COLO668 (cell line): ENCODE results near the gene PLEKHM3.
A peak's percentile ranks its signal among the peaks of the same experiment; 100 is the strongest.
"Not testable (repeated sequence)": the region's sequence is repeated elsewhere in the genome, so short reads cannot be mapped to it uniquely, and the experiment has no call there.

ENCODE experiments used
- DNase-seq: peaks from one replicate; lab custom pipeline; 2025; ENCODE audit not compliant: unreplicated experiment; lab: John Stamatoyannopoulos, UW

Gene PLEKHM3

DNA sequence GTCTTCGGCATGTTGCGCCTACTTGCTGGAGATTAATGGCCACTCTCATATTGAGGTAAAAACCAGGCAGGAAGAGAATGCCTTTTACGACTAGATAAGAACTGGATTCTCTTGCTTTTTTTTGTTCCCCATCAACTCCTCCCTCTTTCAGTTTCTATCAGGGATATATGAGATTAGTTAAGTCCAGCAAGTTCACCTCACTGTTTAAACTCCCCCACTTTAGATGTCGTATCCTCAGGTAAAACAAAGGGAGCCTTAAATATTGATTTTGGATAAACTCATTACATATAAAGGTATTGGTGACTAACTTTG is 98.4 kb downstream of the PLEKHM3 start:
- no peak for DNase-seq

GRCh38 chr2:207926133-207926988 is 99.0 kb downstream of the PLEKHM3 start:
- DNase-seq: peak; percentile 24

GRCh38 chr2:207925601-207926000 is 99.7 kb downstream of the PLEKHM3 start:
- DNase-seq: no peak

GRCh38 chr2:207921606-207922005 is 103.7 kb downstream of the PLEKHM3 start:
- DNase-seq: no peak

- no peak for DNase-seq
These were observed 104.6 kb downstream of the PLEKHM3 start for GRCh38 chr2:207920721-207921120.

DNA sequence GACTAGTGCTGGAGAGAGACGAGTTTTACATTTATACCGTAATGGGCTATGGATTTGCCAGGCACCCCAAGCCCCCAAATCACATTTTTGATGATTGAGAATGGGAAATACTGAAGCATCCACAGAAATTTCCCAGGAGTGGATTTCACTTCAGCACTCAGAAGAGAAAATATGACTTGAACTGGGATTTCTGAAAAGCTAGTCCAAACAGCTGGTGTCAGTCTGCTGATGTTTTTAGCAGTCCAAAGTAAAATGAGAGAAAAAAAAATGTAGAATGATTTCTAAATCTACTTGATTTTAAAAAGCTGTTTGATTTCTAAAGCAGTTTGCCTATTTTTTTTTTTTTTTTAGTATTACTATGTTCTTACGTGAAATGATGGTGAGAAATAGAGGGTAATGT is 105.0 kb downstream of the PLEKHM3 start:
- DNase-seq: no peak

- no peak for DNase-seq
These were observed 106.0 kb downstream of the PLEKHM3 start for GRCh38 chr2:207919164-207919919.

GRCh38 chr2:207914716-207915115 is 110.6 kb downstream of the PLEKHM3 start:
- DNase-seq: no peak

- no peak for DNase-seq
These were observed 111.5 kb downstream of the PLEKHM3 start for GRCh38 chr2:207913772-207914358.

GRCh38 chr2:207911856-207912255 is 113.5 kb downstream of the PLEKHM3 start:
- no peak for DNase-seq

DNA sequence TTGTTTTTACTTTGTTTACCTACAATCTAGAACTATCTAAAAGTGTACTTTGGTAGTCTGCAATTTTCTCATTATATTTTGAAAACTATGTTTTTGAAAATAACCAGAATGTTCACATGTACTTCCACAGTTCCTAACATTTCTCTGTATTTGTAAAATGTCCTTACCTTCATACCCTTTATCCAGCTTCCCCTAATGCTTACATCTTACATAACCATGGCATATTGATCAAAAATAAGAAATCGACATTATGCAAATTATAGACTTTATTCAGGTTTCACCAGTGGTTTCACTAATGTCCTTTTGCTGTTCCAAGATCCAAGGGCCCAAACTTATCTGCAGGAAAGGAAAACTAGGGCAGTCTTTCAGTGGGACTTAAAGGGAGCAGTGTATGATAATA is 114.1 kb downstream of the PLEKHM3 start:
- DNase-seq: no peak

GRCh38 chr2:207906495-207906894 is 118.8 kb downstream of the PLEKHM3 start:
- not testable (repeated sequence) for DNase-seq

DNA sequence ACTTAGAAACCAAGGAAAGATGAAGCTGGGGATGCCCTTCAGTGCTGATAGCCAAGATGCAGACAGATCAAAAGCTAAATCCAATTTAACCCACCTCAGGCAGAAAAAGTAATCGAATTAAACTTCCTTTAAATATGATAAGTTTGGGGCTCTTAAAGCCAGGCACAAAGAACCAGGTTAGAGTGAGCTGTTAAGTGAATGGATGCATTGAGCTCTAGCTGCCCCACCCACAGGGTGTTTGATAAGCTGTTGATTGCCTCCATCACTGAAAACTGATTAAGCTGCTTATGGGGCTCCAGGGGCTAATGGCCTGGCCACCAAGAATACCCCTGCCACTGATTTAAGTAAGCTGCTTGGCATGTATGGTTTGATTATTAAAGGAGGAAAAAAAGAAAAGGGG is 119.8 kb downstream of the PLEKHM3 start:
- no peak for DNase-seq

DNA sequence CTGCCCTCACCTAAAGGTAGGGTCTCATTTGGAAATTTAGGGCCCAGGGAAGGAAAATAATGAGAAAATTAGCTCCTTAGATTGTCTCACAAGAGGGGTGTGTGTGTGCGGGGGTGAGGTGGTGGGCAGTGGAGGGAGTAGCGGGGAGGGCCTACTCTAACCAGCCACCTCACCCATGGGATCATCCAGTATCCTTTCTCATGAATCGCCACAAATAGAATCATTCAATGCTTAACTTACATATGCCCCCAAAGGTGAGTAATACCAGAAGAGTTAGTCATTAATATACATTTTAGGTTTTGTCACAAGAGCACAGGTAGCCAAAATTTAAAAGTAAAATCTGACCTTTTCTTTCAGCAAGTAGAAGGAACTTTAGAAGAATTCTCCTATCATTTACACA is 122.1 kb downstream of the PLEKHM3 start:
- no peak for DNase-seq

DNA sequence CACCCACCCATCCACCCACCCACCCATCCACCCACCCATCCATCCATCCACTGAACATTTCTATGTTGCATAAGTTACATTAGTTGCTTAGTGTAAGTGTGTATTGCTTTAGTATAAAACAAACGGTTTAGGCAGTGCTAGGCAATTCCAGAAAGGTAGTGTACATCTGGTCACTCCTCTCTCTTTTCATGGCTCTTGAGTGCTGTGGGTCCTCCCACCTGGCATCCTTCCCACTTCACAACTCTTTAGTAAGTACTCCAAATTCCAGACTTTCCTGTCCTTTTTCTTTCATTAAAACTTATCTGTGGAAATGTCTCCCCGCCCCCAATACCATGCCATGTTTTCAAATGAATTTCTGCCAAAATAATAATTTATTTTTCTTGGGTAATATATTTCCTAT is 122.5 kb downstream of the PLEKHM3 start:
- no peak for DNase-seq

DNA sequence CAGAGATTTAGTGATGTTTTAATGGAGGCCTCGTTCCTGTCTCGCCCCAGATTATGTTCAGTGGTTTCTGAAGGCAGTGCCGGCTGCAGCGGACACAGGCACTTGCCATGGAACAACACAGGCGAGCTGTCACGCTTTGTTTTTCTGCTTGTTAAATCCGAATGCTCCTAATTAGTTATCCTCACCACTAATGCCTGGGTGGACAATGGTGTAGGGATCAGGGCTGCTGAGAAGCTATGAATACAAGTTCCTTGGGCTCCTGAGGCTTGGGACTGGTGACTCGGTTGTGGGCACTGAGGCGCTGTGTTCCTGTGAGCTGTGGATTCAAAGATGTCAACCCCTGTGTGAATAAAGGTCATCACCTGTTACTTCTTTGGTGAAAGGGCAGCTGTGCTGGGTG is 123.5 kb downstream of the PLEKHM3 start:
- DNase-seq: no peak

DNA sequence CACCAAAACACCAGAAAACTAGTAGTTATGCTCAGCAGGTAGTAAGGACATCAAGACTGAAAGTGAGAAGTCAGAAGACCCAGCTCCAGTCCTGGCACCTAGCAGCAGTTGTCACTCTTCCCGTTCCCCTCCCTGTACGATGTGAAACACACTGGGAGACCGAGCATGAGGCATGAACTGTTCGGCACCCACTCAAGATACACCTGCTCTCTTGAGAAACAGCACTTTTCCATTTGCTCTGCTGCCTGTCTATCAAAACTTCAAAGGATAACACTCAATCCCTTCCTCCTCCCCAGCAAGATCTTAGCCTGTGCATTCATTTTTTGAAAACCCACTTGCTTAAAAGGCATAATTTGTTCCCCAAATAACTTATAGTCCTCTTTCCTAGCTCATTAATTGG is 123.9 kb downstream of the PLEKHM3 start:
- no peak for DNase-seq

DNA sequence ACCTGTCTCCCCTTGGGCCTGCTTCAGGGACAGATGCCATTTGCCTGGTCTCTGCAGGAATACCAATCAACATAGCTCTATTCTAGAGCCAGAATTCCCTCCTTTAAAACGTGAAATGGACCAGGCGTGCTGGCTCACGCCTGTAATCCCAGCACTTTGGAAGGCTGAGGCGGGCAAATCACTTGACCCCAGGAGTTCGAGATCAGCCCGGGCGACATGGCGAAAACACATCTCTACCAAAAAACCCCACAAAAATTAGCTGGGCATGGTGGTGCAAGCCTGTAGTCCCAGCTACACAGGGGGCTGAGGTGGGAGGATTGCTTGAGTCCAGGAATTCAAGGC is 127.0 kb downstream of the PLEKHM3 start:
- no peak for DNase-seq

DNA sequence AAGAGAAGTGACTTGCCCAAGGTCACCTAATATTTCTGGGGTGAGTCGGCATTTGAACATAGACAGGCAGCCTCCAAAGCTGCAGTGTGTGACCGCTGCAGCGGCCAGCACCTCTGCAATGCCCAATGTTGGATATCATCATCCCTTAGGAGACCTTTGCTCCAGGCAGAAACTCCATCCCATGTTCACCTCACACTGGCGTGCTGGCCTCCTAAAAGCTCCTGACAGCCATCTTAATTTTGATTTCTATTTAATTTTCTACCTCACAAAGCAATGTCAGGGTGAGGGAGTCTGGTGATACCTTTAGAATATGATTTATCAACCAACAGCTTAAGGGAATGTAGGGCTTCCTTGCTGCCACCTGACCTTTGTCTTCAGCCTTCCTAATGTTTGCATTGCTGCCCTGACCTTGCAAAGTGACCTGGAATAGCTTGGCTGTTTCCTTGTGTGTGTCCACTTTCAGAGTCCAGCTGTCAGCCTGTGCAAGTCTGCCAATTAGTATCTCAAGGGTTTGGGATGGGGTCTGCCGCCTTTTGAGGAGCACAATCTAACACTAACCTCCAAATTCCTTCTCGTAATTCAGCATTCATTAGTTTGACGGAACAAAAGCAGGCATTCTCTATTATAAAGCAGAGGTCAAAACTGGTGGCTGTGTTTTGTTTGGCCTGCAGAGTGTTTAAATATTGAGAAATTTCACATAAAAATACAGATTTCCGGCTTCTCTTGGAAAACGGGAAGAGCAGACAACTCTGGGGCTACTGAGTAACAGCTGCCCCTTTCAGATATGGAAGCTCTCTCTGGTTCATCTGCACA is 127.6 kb downstream of the PLEKHM3 start:
- DNase-seq: no peak

- no peak for DNase-seq
These were observed 128.6 kb downstream of the PLEKHM3 start for GRCh38 chr2:207896525-207897285.
